GM19238 (cell line): Measurements from ENCODE around the gene MS4A10.

Source experiments
- DNase-seq: peaks from one replicate; pipeline ENCODE4 v3.0.0; 2011; ENCODE audit warnings: low spot score; ENCODE audit not compliant: insufficient read length

Gene MS4A10

GRCh38 chr11:60848714-60849151 lies 63.6 kb downstream of the MS4A10 start:
- DNase-seq, result no peak

- no peak for DNase-seq
These were observed 64.7 kb downstream of the MS4A10 start for GRCh38 chr11:60849641-60850520.
